OCI-LY7 (cell line): ENCODE results near the gene KIF11. TPM values are rescaled to one million over a fixed set of nuclear protein-coding genes. Genes with fewer than 3 reads are reported as not detected.

Experiments
- BruUV-seq: library from RNA; stranded (reverse); fragments of 400-500 nt; replicated peaks from 2 replicates; lab custom pipeline; 2021; lab: Mats Ljungman, UMichigan
- CTCF ChIA-PET: fragments of 300-600 bp; sonication (Branson Sonifier 250); formaldehyde crosslinking; loops from one replicate; lab custom pipeline; 2022; ENCODE audit warnings: antibody characterized with exemption; ENCODE audit not compliant: unreplicated experiment; lab: Charles Lee
- POLR2A ChIA-PET: fragments of 300-600 bp; sonication (Branson Sonifier 250); formaldehyde crosslinking; loops from one replicate; lab custom pipeline; 2022; ENCODE audit warnings: antibody characterized with exemption; lab: Charles Lee
- DNase-seq: peaks from one replicate; pipeline ENCODE4 v3.0.0-alpha.2; 2015; ENCODE audit warnings: low spot score
- H2AFZ ChIP-seq: fragments of 200-600 bp; sonication (generic), shearing (Covaris generic); 2 replicates; pipeline ENCODE4 v1.6.1; 2014; ENCODE audit warnings: mild to moderate bottlenecking, antibody characterized with exemption, low read length, moderate library complexity
- H3K27ac ChIP-seq: fragments of 200-600 bp; sonication (generic); 2 replicates; pipeline ENCODE4 v1.5.1; 2014; ENCODE audit warnings: mixed run types, low read depth, mild to moderate bottlenecking, moderate library complexity, low read length, inconsistent platforms; ENCODE audit not compliant: poor library complexity, severe bottlenecking
- H3K36me3 ChIP-seq: fragments of 200-600 bp; sonication (generic); 2 replicates; pipeline ENCODE4 v1.6.1; 2014; ENCODE audit warnings: mild to moderate bottlenecking, antibody characterized with exemption, low read length, moderate library complexity, mixed read lengths; ENCODE audit not compliant: insufficient read depth
- H3K4me1 ChIP-seq: fragments of 200-600 bp; sonication (generic); 2 replicates; pipeline ENCODE4 v1.5.1; 2014; ENCODE audit warnings: mild to moderate bottlenecking, low read length; ENCODE audit not compliant: insufficient read depth, poor library complexity, severe bottlenecking
- H3K4me2 ChIP-seq: fragments of 200-600 bp; sonication (generic); 2 replicates; pipeline ENCODE4 v1.6.1; 2014; ENCODE audit warnings: mild to moderate bottlenecking, low read length
- H3K4me3 ChIP-seq: fragments of 200-600 bp; sonication (generic); 2 replicates; pipeline ENCODE4 v1.5.1; 2014; ENCODE audit warnings: mild to moderate bottlenecking, low read depth, low read length; ENCODE audit not compliant: poor library complexity, severe bottlenecking
- H3K79me2 ChIP-seq: fragments of 200-600 bp; sonication (generic); 2 replicates; pipeline ENCODE4 v1.6.1; 2016; ENCODE audit warnings: low read depth, mild to moderate bottlenecking, low read length, moderate library complexity, mixed read lengths; ENCODE audit not compliant: insufficient read depth
- H3K9me2 ChIP-seq: fragments of 200-600 bp; sonication (generic); 2 replicates; pipeline ENCODE4 v1.6.1; 2016; ENCODE audit warnings: mild to moderate bottlenecking, low read length, mixed read lengths; ENCODE audit not compliant: insufficient read depth
- H3K9me3 ChIP-seq: fragments of 200-600 bp; sonication (generic); 2 replicates; pipeline ENCODE4 v1.6.1; 2014; ENCODE audit warnings: mild to moderate bottlenecking, mixed run types, low read length, mixed read lengths
- H4K20me1 ChIP-seq: fragments of 200-600 bp; sonication (generic); 2 replicates; pipeline ENCODE4 v1.6.1; 2014; ENCODE audit warnings: mild to moderate bottlenecking, antibody characterized with exemption, low read length, moderate library complexity, mixed read lengths; ENCODE audit not compliant: insufficient read depth
- EZH2phosphoT487 ChIP-seq: fragments of 200-600 bp; sonication (generic); IDR thresholded peaks from 2 replicates; pipeline ENCODE4 v1.6.1; 2018; ENCODE audit warnings: low read depth, borderline replicate concordance, mild to moderate bottlenecking, mixed run types, antibody characterized with exemption, low read length, moderate library complexity, mixed read lengths
- intact Hi-C: fragments of 100-400 bp; cut with micrococcal nuclease; formaldehyde crosslinking; loops from one replicate; pipeline ENCODE4 v1.10.0; 2022; ENCODE audit not compliant: unreplicated experiment
- small RNA-seq: library from RNA; depleted of rRNA; stranded (forward); fragments of <200 nt; gene quantifications from one replicate; pipeline ENCODE3, GENCODE V24; 2014
- total RNA-seq, 2 experiments: library from RNA; depleted of rRNA in 1 of 2; stranded (reverse); fragments of >200 nt in 1 of 2; shearing (Covaris generic) in 1 of 2; gene quantifications; 2 replicates each; pipeline ENCODE4 v1.2.3, GENCODE V29; 2014 to 2022
- TF ChIP-seq, protein P1 (sequence below): fragments of 200-600 bp; sonication (generic); conservative IDR thresholded peaks from 2 replicates; pipeline ENCODE4 v1.5.1; 2014; ENCODE audit warnings: mild to moderate bottlenecking, antibody characterized with exemption, low read length, moderate library complexity, mixed read lengths

Gene KIF11
- total RNA-seq, 2 experiments from 2014 or later, result 71.8 to 103 TPM

DNA sequence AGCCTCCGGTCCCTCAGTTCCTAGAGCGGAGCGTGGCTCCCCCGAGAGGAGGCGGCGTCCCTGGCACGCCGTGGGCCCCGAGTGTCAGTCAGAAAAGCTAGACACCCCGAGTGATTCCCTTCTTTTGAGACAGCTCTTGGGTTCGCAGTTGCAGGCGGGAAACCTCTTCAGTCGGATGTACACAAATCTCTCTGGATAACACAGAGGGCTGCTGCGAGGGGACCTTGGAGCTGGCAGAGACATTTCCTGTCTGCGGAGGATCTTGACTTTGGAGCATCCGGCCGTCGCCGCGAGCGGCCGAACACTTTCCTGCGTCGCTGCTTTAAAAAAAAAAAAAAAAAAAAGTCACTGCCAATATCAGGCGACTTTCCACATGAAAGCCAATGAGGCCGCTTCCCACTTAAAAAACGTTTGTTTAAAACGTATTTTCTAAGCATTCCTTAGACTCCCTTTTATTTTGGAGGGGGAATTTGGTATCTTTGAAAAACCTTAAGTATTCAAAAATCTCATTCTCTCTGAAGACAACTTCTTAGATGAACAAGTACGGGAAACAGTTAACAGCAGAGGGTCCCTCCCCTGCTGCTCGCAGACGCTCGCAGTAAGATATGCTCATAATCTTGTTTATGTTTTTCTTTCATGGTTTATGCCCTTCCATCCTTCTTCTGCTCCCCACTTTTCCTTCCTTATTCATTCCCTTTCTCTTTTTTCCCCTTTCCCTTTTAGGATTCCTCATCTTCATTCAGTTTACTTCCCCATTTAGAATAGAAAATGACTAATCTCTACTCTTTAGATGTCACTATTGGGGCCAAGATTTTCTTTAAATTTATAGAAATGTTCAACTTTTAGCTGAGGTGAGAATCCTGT is 106.8 kb downstream of the KIF11 start:
- intact Hi-C loops, result no loop called here
- no peak for DNase-seq

DNA sequence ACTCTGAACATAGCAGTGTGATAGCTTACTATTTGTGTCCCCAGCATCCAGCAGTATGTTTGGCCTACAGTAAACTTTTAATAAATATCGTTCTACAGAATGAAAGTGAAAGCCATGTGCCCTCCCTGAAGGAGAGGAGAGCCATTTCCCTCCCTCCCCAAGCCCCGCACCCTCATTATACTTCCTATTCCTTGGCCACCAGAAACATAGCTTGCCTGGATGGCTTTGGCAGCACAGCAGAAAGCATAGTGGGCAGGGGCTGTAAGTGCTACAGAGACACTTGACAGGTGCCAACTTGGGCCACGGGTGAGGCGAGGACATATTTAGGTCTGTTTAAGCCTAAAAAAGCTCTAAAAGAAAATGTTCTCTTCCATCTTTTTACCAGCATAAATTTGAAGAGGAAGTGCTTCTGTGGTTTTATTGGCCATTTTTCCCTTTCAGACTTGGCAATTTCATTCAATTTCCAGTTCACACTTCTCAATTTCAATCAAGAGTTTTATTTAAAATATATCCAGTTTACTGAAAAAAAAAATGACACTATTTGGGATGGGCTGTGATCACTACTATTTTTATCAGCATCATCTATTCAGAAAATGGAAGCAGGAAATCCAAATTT is 109.5 kb downstream of the KIF11 start:
- CTCF ChIA-PET, result interaction anchor here (0.7 to 1.2 kb wide), 3 partner anchors 10 to 145 kb away, joined by 3 to 4 read pairs (median 3); no protein-coding TSS in a partner anchor
- intact Hi-C loops, result no loop called here
- peak overlapping the region; percentile 56 for H3K4me2 ChIP-seq

More for the DNA sequence above, 106.8 kb downstream of the KIF11 start:
- Histone ChIP-seq H3K4me2 (peak overlapping the region; percentile 33), H3K4me1 (peaks cover 28% of the 10 kb centered on the region), H4K20me1 (no peaks in the 10 kb centered on the region), H3K36me3 (no peaks in the 10 kb centered on the region), H3K9me3 (no peaks in the 10 kb centered on the region), H3K4me3 (no peak overlapping the region), H2AFZ (no peak overlapping the region), H3K9me2 (no peaks in the 10 kb centered on the region), H3K27ac (no peak overlapping the region), H3K79me2 (no peaks in the 10 kb centered on the region)
- BruUV-seq, result no TSS peak
- ChIA-PET POLR2A (interaction anchor here (1.1 to 1.4 kb wide), 2 partner anchors 14 to 21 kb away, joined by 3 to 5 read pairs; no protein-coding TSS in a partner anchor), CTCF (no interaction called here)
- TF ChIP-seq EZH2phosphoT487, result no peak
- TF ChIP-seq, protein P1, sequence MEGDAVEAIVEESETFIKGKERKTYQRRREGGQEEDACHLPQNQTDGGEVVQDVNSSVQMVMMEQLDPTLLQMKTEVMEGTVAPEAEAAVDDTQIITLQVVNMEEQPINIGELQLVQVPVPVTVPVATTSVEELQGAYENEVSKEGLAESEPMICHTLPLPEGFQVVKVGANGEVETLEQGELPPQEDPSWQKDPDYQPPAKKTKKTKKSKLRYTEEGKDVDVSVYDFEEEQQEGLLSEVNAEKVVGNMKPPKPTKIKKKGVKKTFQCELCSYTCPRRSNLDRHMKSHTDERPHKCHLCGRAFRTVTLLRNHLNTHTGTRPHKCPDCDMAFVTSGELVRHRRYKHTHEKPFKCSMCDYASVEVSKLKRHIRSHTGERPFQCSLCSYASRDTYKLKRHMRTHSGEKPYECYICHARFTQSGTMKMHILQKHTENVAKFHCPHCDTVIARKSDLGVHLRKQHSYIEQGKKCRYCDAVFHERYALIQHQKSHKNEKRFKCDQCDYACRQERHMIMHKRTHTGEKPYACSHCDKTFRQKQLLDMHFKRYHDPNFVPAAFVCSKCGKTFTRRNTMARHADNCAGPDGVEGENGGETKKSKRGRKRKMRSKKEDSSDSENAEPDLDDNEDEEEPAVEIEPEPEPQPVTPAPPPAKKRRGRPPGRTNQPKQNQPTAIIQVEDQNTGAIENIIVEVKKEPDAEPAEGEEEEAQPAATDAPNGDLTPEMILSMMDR, result no peak

More for the DNA sequence above, 109.5 kb downstream of the KIF11 start:
- peak overlapping the region; percentile 49; the same call in 1 of the 2 replicates for H2AFZ ChIP-seq
- H4K20me1 ChIP-seq, result no peaks in the 10 kb centered on the region
- peak overlapping the region; percentile 14 for H3K4me3 ChIP-seq
- no peaks in the 10 kb centered on the region for H3K79me2 ChIP-seq
- no peak overlapping the region for H3K27ac ChIP-seq
- TF ChIP-seq, protein P1, result no peak
- no peak for TF ChIP-seq EZH2phosphoT487
- peak; percentile 32 for DNase-seq
- no peaks in the 10 kb centered on the region for H3K9me3 ChIP-seq
- POLR2A ChIA-PET, result interaction anchor here (0.5 to 3.0 kb wide), 8 partner anchors 9 to 91 kb away, joined by 3 to 11 read pairs (median 4); no protein-coding TSS in a partner anchor
- H3K9me2 ChIP-seq, result no peaks in the 10 kb centered on the region
- H3K36me3 ChIP-seq, result no peaks in the 10 kb centered on the region
- H3K4me1 ChIP-seq, result peaks cover 32% of the 10 kb centered on the region
- no TSS peak for BruUV-seq

Small RNA genes within 50 kb of the gene (small RNA-seq; reads per million reads assigned to genes)
- gene RN7SL644P, result not detected

Other genes starting within 250 kb of the KIF11 start
- 14.2 and 14.3 TPM in 2 replicates for gene IDE, start 19.0 kb upstream of the KIF11 start, total RNA-seq (2014; rRNA removed; shearing (Covaris generic))
- gene IDE, start 19.0 kb upstream of the KIF11 start, total RNA-seq (2022), result 38.7 and 42.4 TPM in 2 replicates
- gene HHEX, start 96.8 kb downstream of the KIF11 start, total RNA-seq (2014; rRNA removed; shearing (Covaris generic)), result 2.1 and 2.8 TPM in 2 replicates
- gene HHEX, start 96.8 kb downstream of the KIF11 start, total RNA-seq (2022), result 1.6 and 1.7 TPM in 2 replicates